IMR-90 (cell line): Measurements from ENCODE around the gene ERMP1. TPM values are rescaled to one million over a fixed set of nuclear protein-coding genes. Genes with fewer than 3 reads are reported as not detected.

Source experiments
- ATAC-seq: fragments of 200-7000 bp; cut with Tn5 transposase; 2 replicates; pipeline ENCODE4 v1.9.1; 2020; ENCODE audit warnings: low read depth, mild to moderate bottlenecking, moderate library complexity
- BruUV-seq: library from RNA; stranded (reverse); fragments of 400-500 nt; replicated peaks from 2 replicates; lab custom pipeline; 2021; lab: Mats Ljungman, UMichigan
- CTCF ChIA-PET: fragments of 300-600 bp; formaldehyde crosslinking; extraction: SDS; loops from one replicate; lab custom pipeline; 2021; ENCODE audit warnings: antibody characterized with exemption; lab: Yijun Ruan, JAX
- POLR2A ChIA-PET: fragments of 300-600 bp; sonication (Branson Sonifier 250); formaldehyde crosslinking; loops from one replicate; lab custom pipeline; 2022; ENCODE audit warnings: antibody characterized with exemption; ENCODE audit not compliant: unreplicated experiment; lab: Charles Lee
- DNase-seq: peaks from one replicate; pipeline ENCODE4 v3.0.0; 2013
- H2AFZ ChIP-seq: replicated peaks from 2 replicates; pipeline ENCODE3; 2013; ENCODE audit warnings: low read length, mild to moderate bottlenecking; ENCODE audit not compliant: poor library complexity
- H2AK5ac ChIP-seq: 2 replicates; pipeline ENCODE4 v1.6.1; 2013; ENCODE audit warnings: low read depth, low read length, inconsistent platforms
- H2AK9ac ChIP-seq: replicated peaks from 2 replicates; pipeline ENCODE3; 2013; ENCODE audit warnings: mild to moderate bottlenecking, low read depth, low read length, moderate library complexity; ENCODE audit not compliant: poor library complexity
- H2BK120ac ChIP-seq: 2 replicates; pipeline ENCODE4 v1.6.1; 2013; ENCODE audit warnings: low read depth, low read length, inconsistent platforms
- H2BK15ac ChIP-seq: 3 replicates; pipeline ENCODE4 v1.6.1; 2013; ENCODE audit warnings: low read depth, low read length, inconsistent platforms
- H2BK20ac ChIP-seq: 2 replicates; pipeline ENCODE4 v1.6.1; 2013; ENCODE audit warnings: low read depth, mild to moderate bottlenecking, inconsistent platforms, low read length, moderate library complexity
- H2BK5ac ChIP-seq: 2 replicates; pipeline ENCODE4 v1.6.1; 2013; ENCODE audit warnings: mild to moderate bottlenecking, low read depth, low read length, inconsistent platforms; ENCODE audit not compliant: poor library complexity, severe bottlenecking
- H3K14ac ChIP-seq: replicated peaks from 2 replicates; pipeline ENCODE4 v1.6.1; 2013; ENCODE audit warnings: low read depth, low read length, inconsistent platforms
- H3K18ac ChIP-seq: 2 replicates; pipeline ENCODE4 v1.6.1; 2013; ENCODE audit warnings: low read depth, low read length, control low read depth
- H3K23ac ChIP-seq: 2 replicates; pipeline ENCODE4 v1.6.1; 2013; ENCODE audit warnings: low read depth, low read length, inconsistent platforms
- H3K27ac ChIP-seq: 2 replicates; pipeline ENCODE4 v1.5.1; 2013; ENCODE audit warnings: mild to moderate bottlenecking, control low read depth, low read length; ENCODE audit not compliant: insufficient read depth
- H3K27me3 ChIP-seq: 2 replicates; pipeline ENCODE4 v1.6.1; 2013; ENCODE audit warnings: low read length; ENCODE audit not compliant: control insufficient read depth, insufficient read depth
- H3K36me3 ChIP-seq: 2 replicates; pipeline ENCODE4 v1.6.1; 2013; ENCODE audit warnings: low read length, mixed read lengths; ENCODE audit not compliant: control insufficient read depth, insufficient read depth
- H3K4ac ChIP-seq: 2 replicates; pipeline ENCODE4 v1.6.1; 2013; ENCODE audit warnings: low read depth, low read length, inconsistent platforms
- H3K4me1 ChIP-seq: 2 replicates; pipeline ENCODE4 v1.6.1; 2013; ENCODE audit warnings: low read length, mixed read lengths; ENCODE audit not compliant: control insufficient read depth, insufficient read depth
- H3K4me2 ChIP-seq: 2 replicates; pipeline ENCODE4 v1.6.1; 2013; ENCODE audit warnings: low read depth, mild to moderate bottlenecking, control low read depth, low read length, moderate library complexity
- H3K4me3 ChIP-seq: 2 replicates; pipeline ENCODE4 v1.5.1; 2013; ENCODE audit warnings: low read depth, mild to moderate bottlenecking, control low read depth, low read length, moderate library complexity; ENCODE audit not compliant: insufficient read depth
- H3K56ac ChIP-seq: 2 replicates; pipeline ENCODE4 v1.6.1; 2013; ENCODE audit warnings: low read length, inconsistent platforms; ENCODE audit not compliant: insufficient read depth; ENCODE audit errors: extremely low read depth
- H3K79me1 ChIP-seq, 2 experiments: 2 replicates each; pipeline ENCODE4 v1.6.1; 2013; ENCODE audit warnings: low read length in 2 of 2, inconsistent platforms in 1 of 2, low read depth in 1 of 2
- H3K9ac ChIP-seq: 2 replicates; pipeline ENCODE4 v1.6.1; 2013; ENCODE audit warnings: low read depth, low read length, control low read depth
- H3K9me1 ChIP-seq: 2 replicates; pipeline ENCODE4 v1.6.1; 2013; ENCODE audit warnings: low read length, inconsistent platforms; ENCODE audit not compliant: insufficient read depth
- H3K9me3 ChIP-seq: 2 replicates; pipeline ENCODE4 v1.6.1; 2013; ENCODE audit warnings: low read length; ENCODE audit not compliant: control insufficient read depth, insufficient read depth
- H4K20me1 ChIP-seq: 2 replicates; pipeline ENCODE4 v1.6.1; 2013; ENCODE audit warnings: low read length, inconsistent platforms; ENCODE audit not compliant: insufficient read depth
- H4K5ac ChIP-seq: 2 replicates; pipeline ENCODE4 v1.6.1; 2013; ENCODE audit warnings: mild to moderate bottlenecking, low read depth, low read length, control low read depth
- H4K8ac ChIP-seq, 2 experiments: 2 replicates each; pipeline ENCODE4 v1.6.1; 2013; ENCODE audit warnings: low read depth in 2 of 2, low read length in 2 of 2, control low read depth in 1 of 2, inconsistent platforms in 1 of 2
- H4K91ac ChIP-seq: 2 replicates; pipeline ENCODE4 v1.6.1; 2013; ENCODE audit warnings: low read depth, low read length, inconsistent platforms; ENCODE audit not compliant: insufficient read depth
- MAFK ChIP-seq: IDR thresholded peaks from 2 replicates; pipeline ENCODE4 v1.6.1; 2012; ENCODE audit warnings: low read depth, low read length, improper control_type of control experiment
- WGBS, 2 experiments: methylation state at CpG; one replicate each; pipeline versions ENCODE4 v1.1.5 to v1.1.7; 2013; ENCODE audit warnings: missing lambda C conversion rate in 2 of 2; ENCODE audit not compliant: insufficient read length in 1 of 2; ENCODE audit errors: extremely low coverage in 2 of 2; 5-methylcytosine and 5-hydroxymethylcytosine counted together
- dilution Hi-C: fragments of 300-500 bp; cut with HindIII; formaldehyde crosslinking; loops from one replicate; pipeline ENCODE4 v1.14.3; 2018; ENCODE audit warnings: low sequenced_read_pairs; ENCODE audit not compliant: unreplicated experiment
- in situ Hi-C: fragments of 300-500 bp; cut with MboI; formaldehyde crosslinking; loops from 3 replicates; pipeline ENCODE4 v1.14.3; 2019; ENCODE audit warnings: low sequenced_read_pairs, inconsistent platforms, mixed read lengths
- intact Hi-C: fragments of 100-400 bp; cut with micrococcal nuclease; formaldehyde crosslinking; loops from 2 replicates; pipeline ENCODE4 v1.10.0; 2022
- polyA plus RNA-seq, 3 experiments: library from polyadenylated mRNA; depleted of rRNA; stranded (reverse); fragments of >200 nt; gene quantifications; 2 replicates each; pipeline ENCODE4 v1.2.3, GENCODE V29; 2012; ENCODE audit warnings: low replicate concordance in 1 of 3
- total RNA-seq: library from RNA; depleted of rRNA; stranded (reverse); fragments of >200 nt; gene quantifications from 2 replicates; pipeline ENCODE4 v1.2.3, GENCODE V29; 2012
- TF ChIP-seq, protein P1 (sequence below): fragments of 150-350 bp; IDR thresholded peaks from 2 replicates; pipeline ENCODE4 v1.6.1; 2016; ENCODE audit warnings: low read depth, mild to moderate bottlenecking, low read length, moderate library complexity, borderline replicate concordance

The ERMP1 gene
- total and polyA plus RNA-seq, 2 of the 4 experiments (the other 2 are of a cell fraction): 2.2 to 4.7 TPM

DNA sequence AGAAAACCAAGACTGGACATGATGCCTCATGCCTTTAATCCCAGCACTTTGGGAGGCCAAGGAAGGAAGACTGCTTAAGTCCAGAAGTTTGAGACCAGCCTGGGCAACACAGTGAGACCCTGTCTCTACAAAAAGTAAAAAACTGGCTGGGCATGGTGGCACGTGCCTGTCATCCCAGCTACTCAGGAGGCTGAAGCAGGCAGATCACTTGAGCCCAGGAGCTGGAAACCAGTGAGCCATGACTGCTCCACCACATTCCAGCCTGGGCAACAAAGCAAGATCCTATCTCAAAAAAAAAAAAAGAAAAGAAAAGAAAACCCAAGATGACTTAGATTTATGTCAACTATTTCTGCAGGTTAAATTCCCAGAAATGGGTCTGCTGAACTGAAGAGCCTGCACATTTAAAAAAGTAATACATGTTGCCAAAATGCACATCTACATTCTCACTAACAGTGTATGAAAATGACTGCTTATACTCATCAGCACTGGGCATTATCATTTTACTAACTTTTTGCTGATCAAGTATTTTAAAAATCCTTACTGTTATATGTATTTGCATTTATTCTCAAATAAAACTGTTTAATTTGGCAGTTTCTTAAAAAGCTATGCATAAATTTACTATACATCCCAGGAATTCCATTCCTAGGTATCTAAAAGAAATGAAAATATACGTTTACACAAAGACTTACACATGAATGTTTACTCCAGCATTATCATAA, 14.3 kb downstream of the ERMP1 start:
- Histone ChIP-seq H3K18ac (no peak overlapping the region), H2BK20ac (no peak overlapping the region), H3K4me1 (no peaks in the 10 kb centered on the region), H2BK120ac (no peak overlapping the region), H3K27ac (no peak overlapping the region), H2AK5ac (no peak overlapping the region), H4K20me1 (no peaks in the 10 kb centered on the region), H3K27me3 (no peaks in the 10 kb centered on the region), H3K4me2 (no peak overlapping the region), H3K9ac (no peak overlapping the region), H4K5ac (no peak overlapping the region), H3K36me3 (peaks cover 1% of the 10 kb centered on the region; the same call in 1 of the 2 replicates), H3K23ac (no peak overlapping the region), H3K56ac (no peak overlapping the region), H3K9me1 (no peaks in the 10 kb centered on the region), H2AFZ (no peak overlapping the region), H4K91ac (no peak overlapping the region), H2BK5ac (no peak overlapping the region), H2BK15ac (no peak overlapping the region), H3K79me1 (no peaks in the 10 kb centered on the region), H3K9me3 (no peaks in the 10 kb centered on the region), H3K14ac (no peak overlapping the region), H3K4ac (no peak overlapping the region), H3K4me3 (no peak overlapping the region), H4K8ac (no peak overlapping the region), H2AK9ac (no peak overlapping the region)
- WGBS, 2 experiments: no CpG with 5 or more reads among the region's 2 CpGs
- no peak for DNase-seq
- BruUV-seq: no TSS peak
- ChIA-PET CTCF (interaction anchor here (0.6 to 0.7 kb wide), 3 partner anchors 11 to 108 kb away, joined by 4 to 5 read pairs (median 4); no protein-coding TSS in a partner anchor), POLR2A (no interaction called here)
- no peak for ATAC-seq
- in situ Hi-C loops (no loop called here), dilution Hi-C loops (no loop called here), intact Hi-C loops (no loop called here)
- TF ChIP-seq, protein P1, sequence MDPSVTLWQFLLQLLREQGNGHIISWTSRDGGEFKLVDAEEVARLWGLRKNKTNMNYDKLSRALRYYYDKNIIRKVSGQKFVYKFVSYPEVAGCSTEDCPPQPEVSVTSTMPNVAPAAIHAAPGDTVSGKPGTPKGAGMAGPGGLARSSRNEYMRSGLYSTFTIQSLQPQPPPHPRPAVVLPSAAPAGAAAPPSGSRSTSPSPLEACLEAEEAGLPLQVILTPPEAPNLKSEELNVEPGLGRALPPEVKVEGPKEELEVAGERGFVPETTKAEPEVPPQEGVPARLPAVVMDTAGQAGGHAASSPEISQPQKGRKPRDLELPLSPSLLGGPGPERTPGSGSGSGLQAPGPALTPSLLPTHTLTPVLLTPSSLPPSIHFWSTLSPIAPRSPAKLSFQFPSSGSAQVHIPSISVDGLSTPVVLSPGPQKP: no peak
- peak; percentile 25; the same call in 1 of the 2 replicates for TF ChIP-seq MAFK
